Activated CD8-positive, alpha-beta memory T cell treated with anti-CD3 and anti-CD28 coated beads for 36 hours (primary cell): ENCODE data around the gene NSG1. TPM values are rescaled to one million over a fixed set of nuclear protein-coding genes. Genes with fewer than 3 reads are reported as not detected.

Experiments
- CTCF ChIA-PET: fragments of 350-600 bp; sonication (Branson Sonifier 250); formaldehyde crosslinking; loops from one replicate; lab custom pipeline; 2021; ENCODE audit warnings: antibody characterized with exemption; lab: Charles Lee
- POLR2A ChIA-PET: fragments of 350-600 bp; sonication (Branson Sonifier 250); formaldehyde crosslinking; loops from one replicate; lab custom pipeline; 2021; ENCODE audit warnings: antibody characterized with exemption; lab: Charles Lee
- total RNA-seq, 2 experiments: library from RNA; stranded (reverse); gene quantifications; one replicate each; pipeline ENCODE4 v1.2.3, GENCODE V29; 2021

NSG1 gene
- total RNA-seq, 2 experiments from 2014 or later, result 11.7 to 12.0 TPM

GRCh38 chr4:4364486-4365208 is 22.3 kb upstream of the NSG1 start:
- ChIA-PET CTCF (no interaction called here), POLR2A (no interaction called here)

GRCh38 chr4:4368809-4369580 is 17.9 kb upstream of the NSG1 start:
- POLR2A ChIA-PET, result no interaction called here
- CTCF ChIA-PET, result no interaction called here

- ChIA-PET POLR2A (no interaction called here), CTCF (no interaction called here)
These were observed 12.4 kb upstream of the NSG1 start for GRCh38 chr4:4374388-4375098.

- POLR2A ChIA-PET, result no interaction called here
- CTCF ChIA-PET, result no interaction called here
These were observed 10.8 kb upstream of the NSG1 start for GRCh38 chr4:4376074-4376473.

- POLR2A ChIA-PET, result no interaction called here
- CTCF ChIA-PET, result no interaction called here
These were observed 9.7 kb upstream of the NSG1 start for GRCh38 chr4:4377191-4377590.

- CTCF ChIA-PET, result no interaction called here
- POLR2A ChIA-PET, result no interaction called here
These were observed 9.0 kb upstream of the NSG1 start for GRCh38 chr4:4377732-4378460.

- ChIA-PET POLR2A (no interaction called here), CTCF (no interaction called here)
These were observed 7.3 kb upstream of the NSG1 start for GRCh38 chr4:4379540-4380087.

GRCh38 chr4:4383085-4383484 is 3.8 kb upstream of the NSG1 start:
- POLR2A ChIA-PET, result no interaction called here
- CTCF ChIA-PET, result no interaction called here

- ChIA-PET POLR2A (no interaction called here), CTCF (interaction anchor here (0.6 to 1.2 kb wide), 6 partner anchors 9 to 52 kb away, joined by 3 to 4 read pairs (median 3); no protein-coding TSS in a partner anchor)
These were observed 2.1 kb upstream of the NSG1 start for GRCh38 chr4:4384837-4385236.

- CTCF ChIA-PET, result no interaction called here
- POLR2A ChIA-PET, result no interaction called here
These were observed 1.1 kb upstream of the NSG1 start for GRCh38 chr4:4385729-4386295.

- ChIA-PET POLR2A (no interaction called here), CTCF (no interaction called here)
These were observed 586 bp upstream of the NSG1 start for GRCh38 chr4:4386296-4386735.

GRCh38 chr4:4387531-4388310 is 819 bp downstream of the NSG1 start:
- ChIA-PET POLR2A (no interaction called here), CTCF (no interaction called here)

GRCh38 chr4:4388311-4388790 is 1.4 kb downstream of the NSG1 start:
- POLR2A ChIA-PET, result no interaction called here
- CTCF ChIA-PET, result no interaction called here

GRCh38 chr4:4388836-4389575 is 2.1 kb downstream of the NSG1 start:
- ChIA-PET CTCF (no interaction called here), POLR2A (no interaction called here)

GRCh38 chr4:4390046-4390445 is 3.1 kb downstream of the NSG1 start:
- POLR2A ChIA-PET, result no interaction called here
- CTCF ChIA-PET, result no interaction called here

- ChIA-PET POLR2A (no interaction called here), CTCF (no interaction called here)
These were observed 3.8 kb downstream of the NSG1 start for GRCh38 chr4:4390515-4391240.

GRCh38 chr4:4391866-4392265 is 5.0 kb downstream of the NSG1 start:
- ChIA-PET POLR2A (no interaction called here), CTCF (no interaction called here)
